BE2C (cell line): Measurements from ENCODE around the gene SP6.

ENCODE experiments used
- DNase-seq: peaks from one replicate; pipeline ENCODE4 v3.0.0-alpha.2; 2020
- H3K27me3 ChIP-seq: fragments of 250-450 bp; sonication (Bioruptor Pico); 2 replicates; pipeline ENCODE4 v1.5.1; 2020; ENCODE audit warnings: mild to moderate bottlenecking
- H3K36me3 ChIP-seq: fragments of 250-450 bp; sonication (Bioruptor Pico); 2 replicates; pipeline ENCODE4 v1.5.1; 2020; ENCODE audit warnings: mild to moderate bottlenecking
- H3K4me1 ChIP-seq: fragments of 250-450 bp; sonication (Bioruptor Pico); 2 replicates; pipeline ENCODE4 v1.5.1; 2020
- H3K4me3 ChIP-seq: 2 replicates; pipeline ENCODE4 v1.5.1; 2011; ENCODE audit warnings: low read depth, low read length
- H3K9me3 ChIP-seq: fragments of 250-450 bp; sonication (Bioruptor Pico); 2 replicates; pipeline ENCODE4 v1.5.1; 2020
- CTCF ChIP-seq: IDR thresholded peaks from 2 replicates; pipeline ENCODE4 v1.5.1; 2012; ENCODE audit warnings: mild to moderate bottlenecking, low read depth, low read length

The SP6 gene

GRCh38 chr17:47802341-47803022 lies 48.5 kb downstream of the SP6 start:
- Histone ChIP-seq H3K9me3 (no peaks in the 10 kb centered on the region), H3K27me3 (0 out of 2 replicates have a peak, but pooled peaks cover 3% of the 10 kb centered on the region), H3K36me3 (no peaks in the 10 kb centered on the region), H3K4me1 (no peaks in the 10 kb centered on the region), H3K4me3 (no peak overlapping the region)
- peak; percentile 72 for DNase-seq
- TF ChIP-seq CTCF = peak; percentile 76

DNA sequence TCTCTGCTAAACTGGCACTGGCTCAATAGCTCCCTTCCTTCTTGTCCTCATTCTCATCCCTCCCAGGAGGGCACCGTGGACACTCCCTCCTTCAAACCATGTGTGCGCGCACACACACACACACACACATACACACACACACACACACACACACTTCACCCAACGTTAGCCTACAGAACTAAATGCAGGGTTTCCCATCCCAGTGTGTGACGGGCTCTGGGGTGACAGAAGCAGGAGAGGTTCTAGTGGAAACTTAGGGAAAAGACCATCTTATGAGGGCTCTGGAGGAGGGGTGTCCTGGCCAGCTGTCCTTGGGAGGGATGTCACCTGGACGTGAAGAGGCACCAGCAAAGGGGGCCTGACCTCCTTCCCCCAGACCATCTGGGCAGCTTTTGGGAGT lies 49.1 kb downstream of the SP6 start:
- 0 out of 2 replicates have a peak, but pooled peaks cover 3% of the 10 kb centered on the region for H3K27me3 ChIP-seq
- DNase-seq = no peak
- TF ChIP-seq CTCF = no peak
- no peaks in the 10 kb centered on the region for H3K9me3 ChIP-seq
- H3K4me3 ChIP-seq = no peak overlapping the region
- H3K4me1 ChIP-seq = no peaks in the 10 kb centered on the region
- no peaks in the 10 kb centered on the region for H3K36me3 ChIP-seq

DNA sequence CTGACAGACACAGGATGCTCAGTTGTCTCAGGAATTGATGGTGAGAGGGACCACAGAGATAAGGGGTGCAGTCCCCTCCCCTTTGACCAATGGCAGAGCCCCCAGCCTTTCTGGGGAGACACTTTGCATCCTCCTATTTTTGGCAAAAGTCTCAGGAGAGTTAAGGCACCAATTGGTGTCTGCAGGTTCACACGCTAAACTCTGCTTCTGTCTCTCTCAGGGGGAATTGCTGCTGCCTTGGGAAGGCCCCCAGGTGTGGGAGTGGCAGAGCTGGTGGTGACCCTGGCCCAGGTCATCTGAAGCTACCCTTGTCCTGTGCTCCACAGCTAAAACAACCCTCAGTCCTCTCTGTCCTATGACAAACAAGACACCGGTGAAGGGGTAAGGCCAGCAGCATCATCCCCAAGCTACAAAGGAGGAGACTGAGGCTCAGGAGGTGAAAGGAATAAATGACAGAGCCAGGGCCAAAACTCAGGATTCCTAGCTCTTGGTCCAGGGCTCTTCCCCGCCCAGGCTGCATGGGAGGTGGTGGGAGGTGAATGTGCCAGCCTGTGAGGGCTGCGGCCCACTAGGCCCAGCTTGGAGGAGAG lies 49.7 kb downstream of the SP6 start:
- no peak for DNase-seq
- 0 out of 2 replicates have a peak, but pooled peaks cover 3% of the 10 kb centered on the region for H3K27me3 ChIP-seq
- H3K4me3 ChIP-seq = no peak overlapping the region
- no peak for TF ChIP-seq CTCF
- H3K4me1 ChIP-seq = no peaks in the 10 kb centered on the region
- no peaks in the 10 kb centered on the region for H3K9me3 ChIP-seq
- H3K36me3 ChIP-seq = no peaks in the 10 kb centered on the region

GRCh38 chr17:47800686-47801085 lies 50.3 kb downstream of the SP6 start:
- Histone ChIP-seq H3K36me3 (no peaks in the 10 kb centered on the region), H3K9me3 (no peaks in the 10 kb centered on the region), H3K4me3 (no peak overlapping the region), H3K4me1 (no peaks in the 10 kb centered on the region), H3K27me3 (0 out of 2 replicates have a peak, but pooled peaks cover 3% of the 10 kb centered on the region)
- DNase-seq = no peak
- TF ChIP-seq CTCF = no peak

DNA sequence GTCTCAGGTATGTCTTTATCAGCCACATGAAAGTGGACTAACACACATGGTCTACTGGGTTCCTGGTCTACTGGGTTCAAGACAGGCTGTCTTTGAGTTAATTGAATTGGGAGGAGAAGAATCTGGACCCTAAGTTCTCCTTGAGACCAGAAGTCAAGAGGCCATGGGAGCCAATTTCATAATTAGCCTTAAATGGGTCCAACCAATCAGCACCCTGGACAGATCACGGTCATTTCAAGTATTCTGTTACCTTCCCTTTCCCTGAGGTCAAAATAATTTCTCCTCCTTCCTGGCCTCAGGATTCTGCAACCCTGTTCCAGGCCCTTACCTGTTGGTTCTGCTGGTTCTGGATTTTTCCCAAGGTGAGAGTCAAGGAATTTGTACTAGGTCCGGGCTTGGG lies 53.2 kb downstream of the SP6 start:
- TF ChIP-seq CTCF = no peak
- Histone ChIP-seq H3K4me3 (no peak overlapping the region), H3K9me3 (no peaks in the 10 kb centered on the region), H3K36me3 (no peaks in the 10 kb centered on the region), H3K27me3 (0 out of 2 replicates have a peak, but pooled peaks cover 2% of the 10 kb centered on the region), H3K4me1 (no peaks in the 10 kb centered on the region)
- no peak for DNase-seq
